ENCODE measurements around the gene SRP72.

The SRP72 gene

GRCh38 chr4:56444719-56445118 lies 22.7 kb upstream of the SRP72 start:
- TF ChIP-seq GATA2 (IDR thresholded peaks at IDR 0.05; ENCODE audit: low read depth, low read length), result no peak

DNA sequence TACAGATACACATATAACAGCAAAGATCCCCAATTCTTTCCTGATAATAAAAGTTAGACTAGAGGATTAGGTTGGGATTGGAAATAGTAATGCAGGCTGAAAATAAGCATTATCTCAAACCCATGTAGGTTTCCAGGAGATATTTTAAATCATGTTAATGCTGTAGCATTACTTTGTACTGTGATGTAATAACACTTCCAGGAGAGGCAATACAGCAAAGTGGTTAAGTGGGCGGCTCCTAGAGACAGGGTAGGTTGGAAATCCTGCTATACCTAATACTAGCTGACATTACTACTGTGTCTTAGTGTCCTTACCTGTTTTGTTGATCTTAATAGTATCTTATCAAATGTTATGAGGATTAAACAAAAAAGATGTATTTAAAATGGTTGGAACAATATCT lies 21.7 kb upstream of the SRP72 start:
- TF ChIP-seq GATA3 (IDR thresholded peaks at IDR 0.05; ENCODE audit: low read depth, low read length), result no peak
- TF ChIP-seq GATA2 (IDR thresholded peaks at IDR 0.05; ENCODE audit: low read depth, low read length), result no peak

DNA sequence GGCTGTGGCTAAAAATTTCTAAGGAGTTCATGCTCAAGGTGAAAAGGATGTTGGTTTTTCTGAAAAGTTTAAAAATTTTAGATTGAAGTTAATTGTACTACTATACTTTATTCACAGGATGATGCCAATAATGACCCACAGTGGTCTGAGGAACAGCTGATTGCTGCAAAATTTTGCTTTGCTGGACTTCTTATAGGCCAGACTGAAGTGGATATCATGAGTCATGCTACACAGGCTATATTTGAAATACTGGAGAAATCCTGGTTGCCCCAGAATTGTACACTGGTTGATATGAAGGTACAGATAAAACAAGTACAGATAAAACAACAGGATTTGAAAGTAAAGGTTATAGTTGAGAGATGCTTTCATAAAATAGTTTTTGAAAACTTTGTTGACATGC lies 19.1 kb upstream of the SRP72 start:
- no peak for TF ChIP-seq GATA3 (IDR thresholded peaks at IDR 0.05; ENCODE audit: low read depth, low read length)
- TF ChIP-seq GATA2 (IDR thresholded peaks at IDR 0.05; ENCODE audit: low read depth, low read length), result no peak

DNA sequence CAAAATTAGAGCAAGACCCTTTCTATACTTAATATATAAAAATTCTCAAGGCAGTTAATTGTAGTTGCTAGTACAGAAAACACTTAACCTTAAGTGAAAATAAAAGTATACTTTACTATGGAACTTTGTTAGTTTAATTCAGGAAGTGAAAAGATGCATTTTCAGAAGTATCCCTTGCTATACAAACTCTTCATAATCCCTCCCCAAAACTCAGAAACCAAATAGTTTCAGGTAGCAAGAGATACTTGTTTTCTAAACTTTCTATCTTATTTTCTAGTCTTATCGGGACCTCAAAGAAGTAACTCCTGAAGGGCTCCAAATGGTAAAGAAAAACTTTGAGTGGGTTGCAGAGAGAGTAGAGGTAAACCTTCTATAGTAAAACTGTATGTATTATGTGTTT lies 17.1 kb upstream of the SRP72 start:
- TF ChIP-seq GATA3 (IDR thresholded peaks at IDR 0.05; ENCODE audit: low read depth, low read length) (no peak), GATA2 (IDR thresholded peaks at IDR 0.05; ENCODE audit: low read depth, low read length) (no peak)

GRCh38 chr4:56460085-56460484 lies 7.3 kb upstream of the SRP72 start:
- TF ChIP-seq GATA3 (IDR thresholded peaks at IDR 0.05; ENCODE audit: low read depth, low read length), result no peak
- no peak for TF ChIP-seq GATA2 (IDR thresholded peaks at IDR 0.05; ENCODE audit: low read depth, low read length)

- TF ChIP-seq GATA3 (IDR thresholded peaks at IDR 0.05; ENCODE audit: low read depth, low read length) (no peak), GATA2 (IDR thresholded peaks at IDR 0.05; ENCODE audit: low read depth, low read length) (no peak)
These were observed 5.3 kb upstream of the SRP72 start for GRCh38 chr4:56462157-56462556.

GRCh38 chr4:56463711-56464110 lies 3.7 kb upstream of the SRP72 start:
- TF ChIP-seq GATA3 (IDR thresholded peaks at IDR 0.05; ENCODE audit: low read depth, low read length), result no peak
- no peak for TF ChIP-seq GATA2 (IDR thresholded peaks at IDR 0.05; ENCODE audit: low read depth, low read length)

GRCh38 chr4:56464581-56464980 lies 2.8 kb upstream of the SRP72 start:
- TF ChIP-seq GATA3 (IDR thresholded peaks at IDR 0.05; ENCODE audit: low read depth, low read length) (no peak), GATA2 (IDR thresholded peaks at IDR 0.05; ENCODE audit: low read depth, low read length) (no peak)

- TF ChIP-seq GATA2 (IDR thresholded peaks at IDR 0.05; ENCODE audit: low read depth, low read length), result no peak
- no peak for TF ChIP-seq GATA3 (IDR thresholded peaks at IDR 0.05; ENCODE audit: low read depth, low read length)
These were observed 1.7 kb upstream of the SRP72 start for GRCh38 chr4:56465599-56466295.

DNA sequence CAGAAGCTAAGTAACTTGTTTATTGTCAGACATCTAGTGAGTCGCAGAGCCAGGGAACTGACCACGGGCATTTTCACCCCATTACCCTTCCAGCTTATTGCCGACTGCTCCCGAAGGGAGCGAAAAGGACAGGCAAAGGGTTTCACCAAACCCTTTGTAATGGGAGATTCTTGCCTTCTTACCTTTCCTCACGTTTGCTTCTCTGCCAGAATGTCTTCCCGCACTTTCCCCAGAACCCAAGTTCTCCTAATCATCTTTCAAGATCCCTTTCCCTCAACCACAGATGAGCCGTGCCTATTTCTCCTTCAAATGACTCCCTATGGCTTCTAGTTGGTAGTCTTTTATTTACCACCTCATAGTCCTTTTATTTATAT lies 520 bp upstream of the SRP72 start:
- no peak for TF ChIP-seq GATA3 (IDR thresholded peaks at IDR 0.05; ENCODE audit: low read depth, low read length)
- no peak for TF ChIP-seq GATA2 (IDR thresholded peaks at IDR 0.05; ENCODE audit: low read depth, low read length)

DNA sequence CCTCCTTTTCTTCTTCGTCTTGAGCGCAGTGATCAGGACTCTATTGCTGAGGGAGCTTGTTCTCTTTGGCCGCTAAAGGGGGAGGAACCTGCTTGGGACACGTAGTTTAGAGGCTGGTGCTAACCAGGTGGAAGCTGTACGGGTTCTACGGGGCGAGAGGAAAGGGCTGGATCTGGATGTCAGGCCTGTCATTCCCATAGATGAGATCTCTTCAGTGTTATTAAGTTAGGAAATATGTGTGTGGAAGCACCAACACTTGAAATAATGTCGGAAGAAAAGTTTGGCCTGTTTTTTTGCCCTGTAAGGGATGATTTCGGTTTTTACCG lies 643 bp downstream of the SRP72 start:
- TF ChIP-seq GATA3 (IDR thresholded peaks at IDR 0.05; ENCODE audit: low read depth, low read length) (no peak), GATA2 (IDR thresholded peaks at IDR 0.05; ENCODE audit: low read depth, low read length) (no peak)

GRCh38 chr4:56469489-56470210 lies 2.2 kb downstream of the SRP72 start:
- TF ChIP-seq GATA2 (IDR thresholded peaks at IDR 0.05; ENCODE audit: low read depth, low read length), result no peak
- TF ChIP-seq GATA3 (IDR thresholded peaks at IDR 0.05; ENCODE audit: low read depth, low read length), result no peak

DNA sequence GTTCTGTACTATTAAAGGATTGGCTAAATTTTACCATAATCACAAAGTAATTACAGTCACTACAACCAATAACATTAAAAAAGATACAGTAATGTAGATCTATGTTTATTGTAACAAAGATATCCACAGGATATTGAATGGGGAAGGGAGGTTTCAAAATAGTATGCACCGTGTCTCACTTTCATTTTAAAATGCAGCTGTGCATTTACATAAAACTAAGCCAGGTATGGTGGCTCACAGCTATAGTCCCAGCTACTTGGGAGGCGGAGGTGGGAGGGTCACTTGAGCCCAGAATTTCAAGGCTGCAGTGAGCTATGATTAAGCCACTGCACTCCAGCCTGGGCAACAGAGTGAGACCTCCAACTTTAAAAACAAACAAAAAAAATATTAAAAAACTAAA lies 8.5 kb downstream of the SRP72 start:
- no peak for TF ChIP-seq GATA2 (IDR thresholded peaks at IDR 0.05; ENCODE audit: low read depth, low read length)
- no peak for TF ChIP-seq GATA3 (IDR thresholded peaks at IDR 0.05; ENCODE audit: low read depth, low read length)

DNA sequence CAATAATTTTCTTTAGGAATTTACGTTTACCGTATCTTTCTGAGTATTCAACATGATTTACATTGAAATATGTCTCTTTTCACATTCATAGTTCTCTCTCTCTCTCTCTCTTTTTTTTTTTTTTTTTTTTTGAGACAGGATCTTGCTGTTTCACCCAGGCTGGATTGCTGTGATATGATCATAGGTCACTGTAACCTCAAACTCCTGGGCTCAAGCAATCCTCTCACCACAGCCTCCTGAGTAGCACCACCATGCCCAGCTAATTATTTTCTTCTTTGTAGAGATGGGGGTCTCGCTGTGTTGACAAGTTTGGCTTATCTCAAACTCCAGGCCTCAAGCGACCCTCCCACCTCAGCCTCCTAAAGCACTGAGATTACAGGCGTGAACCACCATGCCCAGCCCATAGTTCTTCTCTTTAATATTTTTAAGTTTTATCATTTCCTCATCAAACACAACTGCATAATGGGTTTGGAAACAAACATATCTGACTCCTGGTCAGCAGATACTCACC lies 9.8 kb downstream of the SRP72 start:
- TF ChIP-seq GATA3 (IDR thresholded peaks at IDR 0.05; ENCODE audit: low read depth, low read length) (no peak), GATA2 (IDR thresholded peaks at IDR 0.05; ENCODE audit: low read depth, low read length) (no peak)

- no peak for TF ChIP-seq GATA3 (IDR thresholded peaks at IDR 0.05; ENCODE audit: low read depth, low read length)
- no peak for TF ChIP-seq GATA2 (IDR thresholded peaks at IDR 0.05; ENCODE audit: low read depth, low read length)
These were observed 13.3 kb downstream of the SRP72 start for GRCh38 chr4:56480691-56481090.

Measured in SH-SY5Y (cell line).